ENCODE measurements around the gene RAMACL.

The RAMACL gene

GRCh38 chr6:166623318-166623717 lies 36.8 kb upstream of the RAMACL start:
- 97% methylated on average over 4 of the region's 5 CpGs for WGBS (ENCODE audit: insufficient coverage)
- DNase-seq: no peak

GRCh38 chr6:166621114-166621540 lies 34.6 kb upstream of the RAMACL start:
- no peaks in the 10 kb centered on the region for H3K9me3 ChIP-seq (ENCODE audit: control extremely low read depth in 1 of 5, control insufficient read depth in 4 of 5, insufficient read depth in 2 of 5, low read depth in 1 of 5, low read length in 4 of 5)
- CTCF ChIA-PET: interaction anchor here (1.3 to 1.5 kb wide), 2 partner anchors 25 to 186 kb away, joined by 4 to 5 read pairs; no protein-coding TSS in a partner anchor
- no peak overlapping the region for H3K27ac ChIP-seq (ENCODE audit: insufficient read depth in 1 of 2, low read depth in 1 of 2, low read length in 2 of 2, poor library complexity in 1 of 2, severe bottlenecking in 2 of 2)
- H3K36me3 ChIP-seq (ENCODE audit: control insufficient read depth in 4 of 4, insufficient read depth in 4 of 4, low read length in 3 of 4): no peaks in the 10 kb centered on the region
- POLR2A ChIA-PET: no interaction called here
- WGBS (ENCODE audit: insufficient coverage): 94% methylated on average over 5 of the region's 6 CpGs
- no peak overlapping the region for H3K4me3 ChIP-seq (ENCODE audit: control insufficient read depth in 1 of 7, extremely low read depth in 1 of 7, insufficient read depth in 4 of 7, low read depth in 2 of 7, low read length in 6 of 7)
- no peak for DNase-seq
- H3K27me3 ChIP-seq (replicated peaks in 2 of 5; ENCODE audit: control insufficient read depth in 4 of 5, insufficient read depth in 5 of 5, low read length in 4 of 5): peaks cover 0 to 7% (median 6%) of the 10 kb centered on the region in 5 experiments
- peaks cover 1 to 7% (median 3%) of the 10 kb centered on the region in 4 experiments for H3K4me1 ChIP-seq (ENCODE audit: control extremely low read depth in 1 of 4, control insufficient read depth in 4 of 4, insufficient read depth in 4 of 4, low read length in 3 of 4)

More at GRCh38 chr6:166623318-166623717, 36.8 kb upstream of the RAMACL start:
- peaks cover 0 to 8% (median 8%) of the 10 kb centered on the region in 5 experiments for H3K27me3 ChIP-seq (replicated peaks in 2 of 5; ENCODE audit: control insufficient read depth in 4 of 5, insufficient read depth in 5 of 5, low read length in 4 of 5)
- H3K27ac ChIP-seq (ENCODE audit: insufficient read depth in 1 of 2, low read depth in 1 of 2, low read length in 2 of 2, poor library complexity in 1 of 2, severe bottlenecking in 2 of 2): no peak overlapping the region
- peaks cover 4 to 23% (median 18%) of the 10 kb centered on the region in 4 experiments for H3K4me1 ChIP-seq (ENCODE audit: control extremely low read depth in 1 of 4, control insufficient read depth in 4 of 4, insufficient read depth in 4 of 4, low read length in 3 of 4)
- no peaks in the 10 kb centered on the region for H3K36me3 ChIP-seq (ENCODE audit: control insufficient read depth in 4 of 4, insufficient read depth in 4 of 4, low read length in 3 of 4)
- H3K9me3 ChIP-seq (ENCODE audit: control extremely low read depth in 1 of 5, control insufficient read depth in 4 of 5, insufficient read depth in 2 of 5, low read depth in 1 of 5, low read length in 4 of 5): no peaks in the 10 kb centered on the region
- ChIA-PET POLR2A (no interaction called here), CTCF (interaction anchor here (1.0 to 3.3 kb wide), 6 partner anchors 11 to 188 kb away, joined by 3 to 12 read pairs (median 3); no protein-coding TSS in a partner anchor)
- H3K4me3 ChIP-seq (ENCODE audit: control insufficient read depth in 1 of 7, extremely low read depth in 1 of 7, insufficient read depth in 4 of 7, low read depth in 2 of 7, low read length in 6 of 7): no peak overlapping the region

GRCh38 chr6:166620478-166621113 lies 34.1 kb upstream of the RAMACL start:
- H3K27me3 ChIP-seq (replicated peaks in 2 of 5; ENCODE audit: control insufficient read depth in 4 of 5, insufficient read depth in 5 of 5, low read length in 4 of 5): peaks cover 0 to 2% (median under 1%) of the 10 kb centered on the region in 5 experiments
- WGBS (ENCODE audit: insufficient coverage): 95% methylated on average over 7 of the region's 8 CpGs
- H3K27ac ChIP-seq (ENCODE audit: insufficient read depth in 1 of 2, low read depth in 1 of 2, low read length in 2 of 2, poor library complexity in 1 of 2, severe bottlenecking in 2 of 2): no peak overlapping the region

GRCh38 chr6:166619912-166620311 lies 33.4 kb upstream of the RAMACL start:
- WGBS (ENCODE audit: insufficient coverage): 91% methylated on average over 3 of the region's 3 CpGs
- Histone ChIP-seq H3K27ac (ENCODE audit: insufficient read depth in 1 of 2, low read depth in 1 of 2, low read length in 2 of 2, poor library complexity in 1 of 2, severe bottlenecking in 2 of 2) (no peak overlapping the region), H3K4me3 (ENCODE audit: control insufficient read depth in 1 of 7, extremely low read depth in 1 of 7, insufficient read depth in 4 of 7, low read depth in 2 of 7, low read length in 6 of 7) (no peak overlapping the region), H3K9me3 (ENCODE audit: control extremely low read depth in 1 of 5, control insufficient read depth in 4 of 5, insufficient read depth in 2 of 5, low read depth in 1 of 5, low read length in 4 of 5) (no peaks in the 10 kb centered on the region), H3K4me1 (ENCODE audit: control extremely low read depth in 1 of 4, control insufficient read depth in 4 of 4, insufficient read depth in 4 of 4, low read length in 3 of 4) (peaks cover 0 to 3% (median 0%) of the 10 kb centered on the region in 4 experiments), H3K27me3 (replicated peaks in 2 of 5; ENCODE audit: control insufficient read depth in 4 of 5, insufficient read depth in 5 of 5, low read length in 4 of 5) (no peaks in the 10 kb centered on the region), H3K36me3 (ENCODE audit: control insufficient read depth in 4 of 4, insufficient read depth in 4 of 4, low read length in 3 of 4) (no peaks in the 10 kb centered on the region)
- ChIA-PET POLR2A (no interaction called here), CTCF (no interaction called here)
- DNase-seq: no peak

More at GRCh38 chr6:166620478-166621113, 34.1 kb upstream of the RAMACL start:
- peaks cover 0 to 3% (median 0%) of the 10 kb centered on the region in 4 experiments for H3K4me1 ChIP-seq (ENCODE audit: control extremely low read depth in 1 of 4, control insufficient read depth in 4 of 4, insufficient read depth in 4 of 4, low read length in 3 of 4)
- no peak overlapping the region for H3K4me3 ChIP-seq (ENCODE audit: control insufficient read depth in 1 of 7, extremely low read depth in 1 of 7, insufficient read depth in 4 of 7, low read depth in 2 of 7, low read length in 6 of 7)
- H3K9me3 ChIP-seq (ENCODE audit: control extremely low read depth in 1 of 5, control insufficient read depth in 4 of 5, insufficient read depth in 2 of 5, low read depth in 1 of 5, low read length in 4 of 5): no peaks in the 10 kb centered on the region
- H3K36me3 ChIP-seq (ENCODE audit: control insufficient read depth in 4 of 4, insufficient read depth in 4 of 4, low read length in 3 of 4): no peaks in the 10 kb centered on the region
- ChIA-PET CTCF (interaction anchor here (1.5 kb wide), 1 partner anchor 25 kb away, joined by 5 read pairs; no protein-coding TSS in a partner anchor), POLR2A (no interaction called here)
- DNase-seq: no peak

GRCh38 chr6:166618866-166619761 lies 32.6 kb upstream of the RAMACL start:
- ChIA-PET CTCF (no interaction called here), POLR2A (no interaction called here)
- H3K9me3 ChIP-seq (ENCODE audit: control extremely low read depth in 1 of 5, control insufficient read depth in 4 of 5, insufficient read depth in 2 of 5, low read depth in 1 of 5, low read length in 4 of 5): no peaks in the 10 kb centered on the region
- no peak overlapping the region for H3K4me3 ChIP-seq (ENCODE audit: control insufficient read depth in 1 of 7, extremely low read depth in 1 of 7, insufficient read depth in 4 of 7, low read depth in 2 of 7, low read length in 6 of 7)
- WGBS (ENCODE audit: insufficient coverage): 97% methylated on average over 27 of the region's 27 CpGs
- no peaks in the 10 kb centered on the region for H3K27me3 ChIP-seq (replicated peaks in 2 of 5; ENCODE audit: control insufficient read depth in 4 of 5, insufficient read depth in 5 of 5, low read length in 4 of 5)
- H3K27ac ChIP-seq (ENCODE audit: insufficient read depth in 1 of 2, low read depth in 1 of 2, low read length in 2 of 2, poor library complexity in 1 of 2, severe bottlenecking in 2 of 2): no peak overlapping the region
- peaks cover 0 to 3% (median 0%) of the 10 kb centered on the region in 4 experiments for H3K4me1 ChIP-seq (ENCODE audit: control extremely low read depth in 1 of 4, control insufficient read depth in 4 of 4, insufficient read depth in 4 of 4, low read length in 3 of 4)
- H3K36me3 ChIP-seq (ENCODE audit: control insufficient read depth in 4 of 4, insufficient read depth in 4 of 4, low read length in 3 of 4): no peaks in the 10 kb centered on the region
- no peak for DNase-seq

- 100% methylated on average over 1 of the region's 4 CpGs for WGBS (ENCODE audit: insufficient coverage)
Measured at GRCh38 chr6:166618251-166618650, 31.8 kb upstream of the RAMACL start.

GRCh38 chr6:166617359-166617758 lies 30.9 kb upstream of the RAMACL start:
- WGBS (ENCODE audit: insufficient coverage): 100% methylated on average over 4 of the region's 7 CpGs
- H3K4me1 ChIP-seq (ENCODE audit: control extremely low read depth in 1 of 4, control insufficient read depth in 4 of 4, insufficient read depth in 4 of 4, low read length in 3 of 4): peaks cover 0 to 3% (median 0%) of the 10 kb centered on the region in 4 experiments
- H3K27me3 ChIP-seq (replicated peaks in 2 of 5; ENCODE audit: control insufficient read depth in 4 of 5, insufficient read depth in 5 of 5, low read length in 4 of 5): no peaks in the 10 kb centered on the region
- H3K36me3 ChIP-seq (ENCODE audit: control insufficient read depth in 4 of 4, insufficient read depth in 4 of 4, low read length in 3 of 4): no peaks in the 10 kb centered on the region
- no peak for DNase-seq
- ChIA-PET CTCF (no interaction called here), POLR2A (no interaction called here)
- no peaks in the 10 kb centered on the region for H3K9me3 ChIP-seq (ENCODE audit: control extremely low read depth in 1 of 5, control insufficient read depth in 4 of 5, insufficient read depth in 2 of 5, low read depth in 1 of 5, low read length in 4 of 5)
- H3K4me3 ChIP-seq (ENCODE audit: control insufficient read depth in 1 of 7, extremely low read depth in 1 of 7, insufficient read depth in 4 of 7, low read depth in 2 of 7, low read length in 6 of 7): no peak overlapping the region
- no peak overlapping the region for H3K27ac ChIP-seq (ENCODE audit: insufficient read depth in 1 of 2, low read depth in 1 of 2, low read length in 2 of 2, poor library complexity in 1 of 2, severe bottlenecking in 2 of 2)

More at GRCh38 chr6:166618251-166618650, 31.8 kb upstream of the RAMACL start:
- Histone ChIP-seq H3K36me3 (ENCODE audit: control insufficient read depth in 4 of 4, insufficient read depth in 4 of 4, low read length in 3 of 4) (no peaks in the 10 kb centered on the region), H3K27ac (ENCODE audit: insufficient read depth in 1 of 2, low read depth in 1 of 2, low read length in 2 of 2, poor library complexity in 1 of 2, severe bottlenecking in 2 of 2) (no peak overlapping the region), H3K9me3 (ENCODE audit: control extremely low read depth in 1 of 5, control insufficient read depth in 4 of 5, insufficient read depth in 2 of 5, low read depth in 1 of 5, low read length in 4 of 5) (no peaks in the 10 kb centered on the region), H3K27me3 (replicated peaks in 2 of 5; ENCODE audit: control insufficient read depth in 4 of 5, insufficient read depth in 5 of 5, low read length in 4 of 5) (no peaks in the 10 kb centered on the region), H3K4me3 (ENCODE audit: control insufficient read depth in 1 of 7, extremely low read depth in 1 of 7, insufficient read depth in 4 of 7, low read depth in 2 of 7, low read length in 6 of 7) (no peak overlapping the region), H3K4me1 (ENCODE audit: control extremely low read depth in 1 of 4, control insufficient read depth in 4 of 4, insufficient read depth in 4 of 4, low read length in 3 of 4) (peaks cover 0 to 3% (median 0%) of the 10 kb centered on the region in 4 experiments)
- DNase-seq: no peak
- ChIA-PET CTCF (no interaction called here), POLR2A (no interaction called here)

All from common myeloid progenitor, CD34-positive (primary cell).